DOHH2 (cell line): Measurements from ENCODE around the gene PSMG3.

ENCODE experiments used
- H3F3A ChIP-seq: fragments of 200-600 bp; sonication (generic), shearing (Covaris generic); 2 replicates; pipeline ENCODE4 v1.6.0; 2016; ENCODE audit warnings: antibody characterized with exemption, mild to moderate bottlenecking; ENCODE audit not compliant: control insufficient read depth, insufficient read depth
- H3K27ac ChIP-seq: fragments of 200-600 bp; sonication (generic); 2 replicates; pipeline ENCODE4 v1.5.1; 2014; ENCODE audit warnings: low read depth, mild to moderate bottlenecking, low read length, moderate library complexity
- H3K27me3 ChIP-seq: fragments of 200-600 bp; sonication (generic); 2 replicates; pipeline ENCODE4 v1.6.1; 2014; ENCODE audit warnings: mild to moderate bottlenecking, low read length, mixed read lengths; ENCODE audit not compliant: control insufficient read depth
- H3K36me3 ChIP-seq: fragments of 200-600 bp; sonication (generic); 2 replicates; pipeline ENCODE4 v1.6.1; 2014; ENCODE audit warnings: mild to moderate bottlenecking, low read length, moderate library complexity, mixed read lengths; ENCODE audit not compliant: control insufficient read depth
- H3K4me1 ChIP-seq: fragments of 200-600 bp; sonication (generic); 2 replicates; pipeline ENCODE4 v1.6.1; 2014; ENCODE audit warnings: mild to moderate bottlenecking, low read length, mixed read lengths; ENCODE audit not compliant: control insufficient read depth
- H3K4me2 ChIP-seq: fragments of 200-600 bp; sonication (generic); 2 replicates; pipeline ENCODE4 v1.6.0; 2014; ENCODE audit warnings: mild to moderate bottlenecking, low read length, moderate library complexity
- H3K4me3 ChIP-seq: fragments of 200-600 bp; sonication (generic); 2 replicates; pipeline ENCODE4 v1.5.1; 2014; ENCODE audit warnings: mild to moderate bottlenecking, low read length, mixed read lengths
- H3K79me2 ChIP-seq: fragments of 200-600 bp; sonication (generic); 2 replicates; pipeline ENCODE4 v1.6.1; 2014; ENCODE audit warnings: mild to moderate bottlenecking, low read length, mixed read lengths; ENCODE audit not compliant: control insufficient read depth
- H3K9me2 ChIP-seq: fragments of 200-600 bp; sonication (generic); replicated peaks from 2 replicates; pipeline ENCODE4 v1.6.1; 2014; ENCODE audit warnings: mild to moderate bottlenecking, low read length, mixed read lengths; ENCODE audit not compliant: control insufficient read depth
- H3K9me3 ChIP-seq: fragments of 200-600 bp; sonication (generic); 2 replicates; pipeline ENCODE4 v1.6.1; 2014; ENCODE audit warnings: antibody characterized with exemption, low read length, mixed read lengths; ENCODE audit not compliant: control insufficient read depth, insufficient read depth
- H4K20me1 ChIP-seq: fragments of 200-600 bp; sonication (generic); 2 replicates; pipeline ENCODE4 v1.6.0; 2014; ENCODE audit warnings: low read depth, mild to moderate bottlenecking, antibody characterized with exemption, low read length, moderate library complexity; ENCODE audit not compliant: control insufficient read depth, insufficient read depth
- EZH2phosphoT487 ChIP-seq: fragments of 200-600 bp; sonication (generic); IDR thresholded peaks from 2 replicates; pipeline ENCODE4 v1.6.1; 2017; ENCODE audit warnings: borderline replicate concordance, mild to moderate bottlenecking, antibody characterized with exemption, low read length, moderate library complexity, mixed read lengths
- TF ChIP-seq, protein P1 (sequence below): fragments of 200-600 bp; sonication (generic); IDR thresholded peaks from one replicate; pipeline ENCODE4 v1.5.1; 2014; ENCODE audit warnings: antibody characterized with exemption, mild to moderate bottlenecking, low read depth, low read length; ENCODE audit not compliant: poor library complexity, severe bottlenecking

Gene PSMG3

DNA sequence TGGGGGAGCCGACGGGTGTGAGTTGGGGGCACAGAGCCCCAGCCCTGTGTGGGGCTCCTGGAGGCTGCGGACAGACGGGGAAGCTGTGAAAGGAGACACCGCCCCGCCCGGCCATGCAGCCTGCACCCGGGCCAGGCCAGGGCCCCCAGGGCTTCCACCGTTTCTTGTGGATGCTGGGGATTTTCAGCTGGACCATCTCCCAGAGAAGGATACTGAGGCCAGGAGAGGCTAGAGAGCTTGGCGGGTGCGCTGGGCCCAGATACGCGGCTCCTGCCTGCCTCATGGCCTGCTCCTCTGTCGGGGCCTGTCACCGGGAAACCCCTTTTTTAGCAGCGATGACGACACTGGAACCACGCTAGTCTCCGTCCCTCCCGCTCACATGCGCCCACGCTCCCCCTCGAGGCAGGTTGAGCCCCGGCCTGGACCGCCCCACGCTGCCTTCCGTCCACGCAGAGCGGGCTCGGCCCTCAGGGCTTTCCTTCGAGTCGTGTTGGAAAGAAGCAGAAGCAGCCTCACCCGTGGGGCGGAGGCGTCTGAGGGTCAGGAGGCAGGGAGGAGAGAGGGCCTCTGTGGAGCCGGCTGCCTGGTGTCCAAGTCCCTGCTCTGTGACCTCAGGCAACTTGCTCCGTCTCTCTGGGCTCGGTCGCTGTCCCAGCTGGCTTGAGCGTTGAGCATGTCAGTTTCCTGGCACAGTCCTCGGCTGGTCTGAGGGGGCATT, 25.5 kb downstream of the PSMG3 start:
- TF ChIP-seq, protein P1, sequence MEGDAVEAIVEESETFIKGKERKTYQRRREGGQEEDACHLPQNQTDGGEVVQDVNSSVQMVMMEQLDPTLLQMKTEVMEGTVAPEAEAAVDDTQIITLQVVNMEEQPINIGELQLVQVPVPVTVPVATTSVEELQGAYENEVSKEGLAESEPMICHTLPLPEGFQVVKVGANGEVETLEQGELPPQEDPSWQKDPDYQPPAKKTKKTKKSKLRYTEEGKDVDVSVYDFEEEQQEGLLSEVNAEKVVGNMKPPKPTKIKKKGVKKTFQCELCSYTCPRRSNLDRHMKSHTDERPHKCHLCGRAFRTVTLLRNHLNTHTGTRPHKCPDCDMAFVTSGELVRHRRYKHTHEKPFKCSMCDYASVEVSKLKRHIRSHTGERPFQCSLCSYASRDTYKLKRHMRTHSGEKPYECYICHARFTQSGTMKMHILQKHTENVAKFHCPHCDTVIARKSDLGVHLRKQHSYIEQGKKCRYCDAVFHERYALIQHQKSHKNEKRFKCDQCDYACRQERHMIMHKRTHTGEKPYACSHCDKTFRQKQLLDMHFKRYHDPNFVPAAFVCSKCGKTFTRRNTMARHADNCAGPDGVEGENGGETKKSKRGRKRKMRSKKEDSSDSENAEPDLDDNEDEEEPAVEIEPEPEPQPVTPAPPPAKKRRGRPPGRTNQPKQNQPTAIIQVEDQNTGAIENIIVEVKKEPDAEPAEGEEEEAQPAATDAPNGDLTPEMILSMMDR: no peak
- TF ChIP-seq EZH2phosphoT487: no peak
- H3K4me2 ChIP-seq: no peak overlapping the region
- H3K4me3 ChIP-seq: no peak overlapping the region
- H3K27ac ChIP-seq: no peak overlapping the region
- H3K4me1 ChIP-seq: peaks cover 8% of the 10 kb centered on the region; the same call in 1 of the 2 replicates
- H3K79me2 ChIP-seq: peaks cover 6% of the 10 kb centered on the region
- no peaks in the 10 kb centered on the region for H3K9me3 ChIP-seq
- no peaks in the 10 kb centered on the region for H3K9me2 ChIP-seq
- H4K20me1 ChIP-seq: 0 out of 2 replicates have a peak, but pooled peaks cover 3% of the 10 kb centered on the region
- no peaks in the 10 kb centered on the region for H3K27me3 ChIP-seq
- peaks cover 49% of the 10 kb centered on the region for H3K36me3 ChIP-seq
- peaks cover 3% of the 10 kb centered on the region for H3F3A ChIP-seq

DNA sequence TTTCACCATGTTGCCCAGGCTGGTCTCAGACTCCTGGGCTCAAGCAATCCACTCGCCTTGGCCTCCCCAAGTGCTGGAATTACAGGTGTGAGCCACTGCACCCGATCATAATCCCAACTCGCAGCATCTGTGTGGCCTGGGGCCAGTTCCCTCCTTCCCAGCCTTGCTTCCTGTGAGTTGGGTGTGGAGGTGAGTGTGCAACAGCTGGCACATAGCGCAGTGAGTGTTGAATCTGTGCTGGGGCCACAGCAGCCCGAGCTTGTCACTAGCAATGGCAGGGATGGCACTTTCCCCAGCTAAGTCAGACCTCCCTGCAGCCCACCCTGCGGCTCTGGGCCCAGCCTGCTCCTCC, 26.0 kb downstream of the PSMG3 start:
- peaks cover 8% of the 10 kb centered on the region; the same call in 1 of the 2 replicates for H3K4me1 ChIP-seq
- H3K4me2 ChIP-seq: no peak overlapping the region
- TF ChIP-seq, protein P1: no peak
- TF ChIP-seq EZH2phosphoT487: no peak
- peaks cover 12% of the 10 kb centered on the region for H3K79me2 ChIP-seq
- H3K27ac ChIP-seq: no peak overlapping the region
- H3F3A ChIP-seq: peaks cover 3% of the 10 kb centered on the region
- H3K27me3 ChIP-seq: no peaks in the 10 kb centered on the region
- H4K20me1 ChIP-seq: 0 out of 2 replicates have a peak, but pooled peaks cover 3% of the 10 kb centered on the region
- H3K36me3 ChIP-seq: peaks cover 55% of the 10 kb centered on the region
- H3K9me3 ChIP-seq: no peaks in the 10 kb centered on the region
- no peaks in the 10 kb centered on the region for H3K9me2 ChIP-seq
- no peak overlapping the region for H3K4me3 ChIP-seq

DNA sequence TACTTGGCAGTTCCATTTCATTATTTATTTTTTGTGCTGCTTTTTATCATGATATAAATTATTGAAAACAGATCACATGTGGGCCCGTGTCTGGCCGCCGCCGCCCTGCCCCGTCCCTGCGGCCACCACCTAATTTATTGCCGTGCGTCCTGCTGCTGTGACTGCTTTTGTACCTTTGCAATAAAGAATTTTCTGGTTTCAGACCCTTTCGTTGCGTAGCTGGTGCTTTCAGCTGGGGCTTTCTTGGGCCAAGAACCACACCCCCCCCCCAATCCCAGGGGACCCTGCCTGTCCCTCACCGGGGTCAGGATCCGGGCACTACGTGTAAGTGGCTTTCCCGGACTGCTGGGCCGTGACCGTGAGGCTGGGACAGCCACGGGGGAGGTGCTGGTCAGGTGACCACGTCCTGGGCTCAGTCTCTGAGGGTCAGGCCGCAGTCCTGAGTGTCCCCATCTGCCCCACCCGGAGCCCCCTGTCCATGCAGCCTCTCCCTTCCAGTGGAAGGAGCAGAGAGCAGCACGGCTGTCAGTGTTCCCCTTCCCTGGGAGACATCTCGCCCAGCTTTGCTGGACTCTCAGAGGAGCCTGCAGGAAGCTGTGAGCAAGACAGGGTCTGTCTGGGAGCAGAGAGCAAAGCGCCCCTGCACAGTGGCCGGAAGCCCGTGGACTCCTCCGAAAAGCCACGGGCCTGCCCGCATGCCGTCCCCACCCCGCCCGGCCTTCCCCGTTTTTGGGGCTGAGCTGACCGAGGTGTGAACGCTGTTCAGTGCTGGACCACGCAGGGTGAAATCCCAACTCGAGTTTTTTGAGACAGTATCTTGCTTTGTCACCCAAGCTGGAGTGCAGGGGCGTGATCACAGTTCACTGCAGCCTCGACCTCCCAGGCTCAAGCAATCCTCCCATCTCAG, 26.7 kb downstream of the PSMG3 start:
- Histone ChIP-seq H3K9me3 (no peaks in the 10 kb centered on the region), H3K4me3 (no peak overlapping the region), H3K36me3 (peaks cover 60% of the 10 kb centered on the region), H3K27me3 (no peaks in the 10 kb centered on the region), H3F3A (peaks cover 3% of the 10 kb centered on the region), H3K9me2 (no peaks in the 10 kb centered on the region), H3K27ac (no peak overlapping the region), H3K4me1 (peaks cover 5% of the 10 kb centered on the region; the same call in 1 of the 2 replicates), H3K79me2 (peaks cover 19% of the 10 kb centered on the region), H3K4me2 (no peak overlapping the region), H4K20me1 (peaks cover 4% of the 10 kb centered on the region; the same call in 1 of the 2 replicates)
- TF ChIP-seq EZH2phosphoT487: no peak
- TF ChIP-seq, protein P1: no peak
